Mesenteric fat pad (tissue), 1 donor: ENCODE measurements around the gene GDPGP1. TPM values are rescaled to one million over a fixed set of nuclear protein-coding genes. Genes with fewer than 3 reads are reported as not detected.
"Not testable (repeated sequence)": the region's sequence is repeated elsewhere in the genome, so short reads cannot be mapped to it uniquely, and the experiment has no call there.

Experiments
- DNase-seq: peaks from one replicate; pipeline ENCODE4 v3.0.0-alpha.2; 2020; ENCODE audit warnings: low spot score
- total RNA-seq: library from RNA; stranded (reverse); fragmentation: NEBNext Ultra II Directional; extraction: Animal tissue kit (Norgen Biotek cat#: 25700); gene quantifications from one replicate; pipeline ENCODE4 v1.2.1, GENCODE V29; 2021
- donor health status: DM: yes; HTN: yes; CAD: no.

GDPGP1 gene
- total RNA-seq, 1 donor from 2014 or later, result 8.1 TPM

DNA sequence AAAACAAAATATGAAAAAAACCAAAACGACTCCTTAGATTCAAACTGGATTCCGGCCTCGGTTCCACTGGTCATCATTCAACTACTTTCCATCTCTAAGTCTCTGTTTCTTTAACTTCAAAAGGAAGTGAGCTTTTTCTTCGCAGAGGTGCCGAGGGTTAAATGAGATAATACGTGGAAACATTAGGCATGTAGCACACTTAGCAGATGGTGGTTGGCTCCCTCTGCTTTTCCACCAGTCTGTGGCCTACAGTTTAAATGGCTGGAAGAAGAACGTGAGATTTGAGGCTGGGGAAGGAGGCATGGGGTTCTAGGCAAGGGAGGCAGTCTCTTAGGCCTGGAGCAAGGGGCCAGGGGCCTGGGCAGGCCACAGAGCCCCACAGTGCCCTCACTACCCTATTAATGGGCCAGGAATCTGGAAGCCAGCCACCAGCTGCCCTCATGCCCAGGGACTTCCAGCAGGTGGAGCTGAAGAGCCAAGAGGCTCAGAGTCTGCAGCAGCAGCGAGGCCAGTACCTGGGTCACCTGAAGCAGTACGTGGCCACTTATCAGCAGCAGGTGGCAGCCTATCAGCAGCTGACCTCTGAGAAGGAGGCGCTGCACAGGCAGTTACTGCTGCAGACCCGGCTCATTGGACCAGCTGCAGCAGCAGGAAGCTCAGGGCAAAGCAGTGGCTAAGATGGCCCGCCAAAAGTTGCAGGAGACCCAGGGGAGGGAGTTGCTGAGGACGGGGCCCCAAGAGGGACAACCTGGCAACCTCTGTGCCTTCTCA is 59.2 kb downstream of the GDPGP1 start:
- not testable (repeated sequence) for DNase-seq

DNA sequence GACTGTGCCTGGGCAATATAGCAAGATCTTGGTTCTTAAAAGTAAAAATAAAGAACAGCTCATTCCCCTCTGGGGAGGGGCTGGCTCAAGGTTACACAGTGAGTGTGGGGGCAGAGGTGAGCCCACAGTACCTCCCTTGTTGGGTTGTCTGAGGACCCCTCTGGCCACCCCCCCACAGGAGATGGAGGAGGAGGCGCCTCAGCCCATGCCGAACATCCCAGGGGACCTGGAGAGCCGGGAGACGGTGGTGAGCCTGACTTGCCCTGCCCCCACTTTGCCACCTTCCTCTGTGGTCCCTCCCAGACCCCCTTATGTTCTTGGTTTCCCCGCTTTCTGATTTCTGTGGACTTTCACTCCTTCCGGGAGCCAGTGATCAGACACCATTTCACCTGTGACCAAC is 60.1 kb downstream of the GDPGP1 start:
- no peak for DNase-seq

DNA sequence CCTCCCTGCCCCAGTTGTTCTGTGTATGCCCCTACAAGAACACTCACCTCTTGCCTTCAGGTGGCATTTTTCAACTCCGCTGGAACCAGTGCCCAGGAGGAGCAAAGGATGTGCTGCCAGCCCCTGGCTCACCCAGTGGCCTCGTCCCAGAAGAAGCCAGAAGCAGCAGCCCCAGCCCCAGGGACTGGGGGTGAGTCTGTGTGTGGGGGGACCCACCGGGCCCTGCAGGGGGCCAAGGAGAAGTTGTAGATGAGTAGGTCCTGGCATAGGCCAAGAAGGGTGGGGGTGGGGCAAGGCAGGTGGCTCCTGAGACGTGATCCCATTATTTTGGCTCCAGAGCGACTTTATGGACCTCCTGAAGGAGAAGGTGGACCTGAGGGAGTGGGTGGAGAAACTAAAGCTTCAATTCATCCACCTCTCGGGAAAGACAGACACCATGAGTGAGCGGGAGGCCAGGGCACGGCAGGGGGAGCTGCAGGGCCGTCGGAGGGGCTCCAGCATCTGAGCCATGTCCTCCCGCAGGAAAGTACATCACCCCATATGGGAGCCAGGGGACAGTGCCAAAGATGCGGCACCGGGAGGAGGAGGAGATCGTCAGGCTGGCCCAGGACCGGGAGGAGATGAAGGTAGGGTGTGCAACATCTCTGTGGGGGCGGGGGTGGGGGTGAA is 60.7 kb downstream of the GDPGP1 start:
- DNase-seq, result peak; percentile 71

DNA sequence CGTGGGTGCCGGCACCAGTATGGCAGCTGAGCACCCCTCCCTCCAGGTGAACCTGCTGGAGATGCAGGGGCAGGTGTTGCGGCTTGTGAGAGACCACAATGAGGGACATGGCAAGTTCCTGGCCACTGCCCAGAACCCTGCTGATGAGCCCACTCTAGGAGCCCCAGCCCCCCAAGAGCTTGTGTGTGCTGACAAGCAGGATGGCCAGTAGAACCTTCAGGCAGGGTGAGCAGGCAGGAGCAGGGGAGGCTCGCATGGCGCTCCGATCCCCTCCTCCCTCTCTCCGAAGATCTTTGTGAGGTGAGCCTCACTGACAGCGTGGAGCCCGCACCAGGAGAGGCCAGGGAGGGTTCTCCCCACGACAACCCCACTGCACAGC is 61.2 kb downstream of the GDPGP1 start:
- DNase-seq, result peak; percentile 68

Other genes starting within 250 kb of the GDPGP1 start
- 11.5 TPM for gene ZNF710, start 232.9 kb upstream of the GDPGP1 start, total RNA-seq
- 56.1 TPM for gene IDH2, start 131.7 kb upstream of the GDPGP1 start, total RNA-seq
- 15.8 TPM for gene SEMA4B, start 32.9 kb upstream of the GDPGP1 start, total RNA-seq
- gene CIB1, start 268 bp upstream of the GDPGP1 start, total RNA-seq, result 58.0 TPM
- not detected for gene TTLL13, start 15.3 kb downstream of the GDPGP1 start, total RNA-seq
- 77.8 TPM for gene NGRN, start 31.5 kb downstream of the GDPGP1 start, total RNA-seq
- 0.84 TPM for gene ZNF774, start 118.1 kb downstream of the GDPGP1 start, total RNA-seq
- gene IQGAP1, start 154.0 kb downstream of the GDPGP1 start, total RNA-seq, result 210 TPM